Measurements from ENCODE around the gene STXBP4. TPM values are rescaled to one million over a fixed set of nuclear protein-coding genes. Genes with fewer than 3 reads are reported as not detected.

The STXBP4 gene
- total and polyA plus RNA-seq, 2 donors (not counting 3 experiments of a cell fraction or from before 2014, with no cell fraction given) = 1.9 to 12.9 TPM

GRCh38 chr17:54919425-54919824, 49.1 kb upstream of the STXBP4 start:
- CTCF ChIA-PET = no interaction called here
- H3K79me2 ChIP-seq (ENCODE audit: control insufficient read depth, insufficient read depth, low read length) = no peaks in the 10 kb centered on the region
- H3K4me1 ChIP-seq (ENCODE audit: control insufficient read depth, extremely low read depth, insufficient read depth, low read length) = no peaks in the 10 kb centered on the region
- no peaks in the 10 kb centered on the region for H4K20me1 ChIP-seq (replicated peaks; ENCODE audit: control insufficient read depth, extremely low read depth, insufficient read depth, low read length)
- H3K9me3 ChIP-seq (replicated peaks; ENCODE audit: control insufficient read depth, insufficient read depth, low read length) = no peaks in the 10 kb centered on the region
- FAIRE-seq (no peak), DNase-seq (ENCODE audit: low read depth, low spot score) (no peak)
- POLR2A ChIA-PET = no interaction called here
- no peak overlapping the region for H3K4me3 ChIP-seq (replicated peaks in 1 of 3; ENCODE audit: insufficient read depth in 1 of 3, low read depth in 1 of 3, low read length in 3 of 3)
- no peaks in the 10 kb centered on the region for H3K36me3 ChIP-seq (ENCODE audit: control insufficient read depth in 2 of 2, extremely low read depth in 1 of 2, insufficient read depth in 2 of 2, low read length in 2 of 2)
- BruUV-seq (replicated peaks) = no TSS peak
- H3K27ac ChIP-seq (ENCODE audit: insufficient read depth, low read depth, low read length) = no peak overlapping the region
- H2AFZ ChIP-seq (ENCODE audit: low read depth, low read length) = no peak overlapping the region
- TF ChIP-seq POLR2A (IDR thresholded peaks at IDR 0.05; ENCODE audit: low read depth, low read length) (no peak), MAX (IDR thresholded peaks at IDR 0.05; ENCODE audit: insufficient read depth, insufficient read length) (no peak), MYC (IDR thresholded peaks at IDR 0.05; ENCODE audit: low read depth, low read length) (no peak), CTCF (IDR thresholded peaks at IDR 0.05; ENCODE audit: extremely low read depth in 1 of 2, insufficient read depth in 1 of 2, low read depth in 1 of 2, low read length in 2 of 2) (no peak), FOS (IDR thresholded peaks at IDR 0.05; ENCODE audit: borderline replicate concordance, insufficient read depth, low read length) (no peak), JUN (IDR thresholded peaks at IDR 0.05; ENCODE audit: borderline replicate concordance, insufficient read depth, insufficient read length, low read depth) (no peak), GATA2 (IDR thresholded peaks at IDR 0.05; ENCODE audit: insufficient read depth, insufficient read length, low read depth, low read length) (no peak), EZH2 (IDR thresholded peaks at IDR 0.05; ENCODE audit: borderline replicate concordance, low read depth, low read length, severe bottlenecking) (no peak), POLR2AphosphoS5 (IDR thresholded peaks at IDR 0.05; ENCODE audit: insufficient read depth, low read depth, low read length) (no peak)
- H3K9ac ChIP-seq (replicated peaks; ENCODE audit: extremely low read depth, insufficient read depth, low read length) = no peak overlapping the region
- no peaks in the 10 kb centered on the region for H3K27me3 ChIP-seq (ENCODE audit: control insufficient read depth in 2 of 2, insufficient read depth in 2 of 2, low read length in 2 of 2)
- dilution Hi-C loops (cut with MboI; ENCODE audit: extremely low pct_ligation_motif_present, low sequenced_read_pairs) (no loop called here), intact Hi-C loops (cut with micrococcal nuclease) (no loop called here)
- no peak overlapping the region for H3K4me2 ChIP-seq (ENCODE audit: insufficient read depth, low read length)
- no peaks in the 10 kb centered on the region for H3K9me1 ChIP-seq (replicated peaks; ENCODE audit: control insufficient read depth, extremely low read depth, insufficient read depth, low read length)
